H1 (cell line): Measurements from ENCODE around the gene MAP3K13. TPM values are rescaled to one million over a fixed set of nuclear protein-coding genes. Genes with fewer than 3 reads are reported as not detected.

Experiments
- BCL11A ChIP-seq, 2 experiments: IDR thresholded peaks; one replicate each; pipeline ENCODE4 v1.6.1; 2011; ENCODE audit warnings: low read depth in 2 of 2, low read length in 2 of 2, mild to moderate bottlenecking in 2 of 2
- BRCA1 ChIP-seq: IDR thresholded peaks from 2 replicates; pipeline ENCODE4 v1.6.1; 2012; ENCODE audit warnings: low read depth, low read length, improper control_type of control experiment
- RBBP5 ChIP-seq: IDR thresholded peaks from 2 replicates; pipeline ENCODE4 v1.7.1; 2012; ENCODE audit warnings: low read depth, mild to moderate bottlenecking, inconsistent platforms, low read length, moderate library complexity, borderline replicate concordance
- SIX5 ChIP-seq: IDR thresholded peaks from 2 replicates; pipeline ENCODE4 v1.6.1; 2011; ENCODE audit warnings: mild to moderate bottlenecking, low read depth, low read length
- TEAD4 ChIP-seq: IDR thresholded peaks from 2 replicates; pipeline ENCODE4 v1.6.1; 2012; ENCODE audit warnings: low read depth, low read length, inconsistent platforms, mixed read lengths
- polyA plus RNA-seq, 7 experiments: library from polyadenylated mRNA; depleted of rRNA in 3 of 7; stranded (reverse) in 5 of 7; unstranded in 2 of 7; fragments of >200 nt in 5 of 7; fragments of 200-250 nt in 2 of 7; gene quantifications; 1 replicate in 5 of 7; 2 replicates in 1 of 7; 4 replicates in 1 of 7; pipeline versions ENCODE4 v1.2.1 to v1.2.3, GENCODE V29; 2011 to 2013; ENCODE audit warnings: missing spikeins in 2 of 7, mixed read lengths in 2 of 7
- total RNA-seq: library from RNA; stranded (reverse); fragmentation: NEBNext Ultra II Directional; extraction: Animal tissue kit (Norgen Biotek cat#: 25700); gene quantifications from 2 replicates; pipeline ENCODE4 v1.2.1, GENCODE V29; 2021
- TF ChIP-seq, protein P1 (sequence below): fragments of 300-600 bp; sonication (generic); IDR thresholded peaks from 2 replicates; pipeline ENCODE4 v1.7.1; 2012; ENCODE audit warnings: low read length, moderate library complexity, mild to moderate bottlenecking, inconsistent platforms; ENCODE audit not compliant: insufficient replicate concordance
- TF ChIP-seq, protein P2 (sequence below): IDR thresholded peaks from 2 replicates; pipeline ENCODE4 v1.6.1; 2011; ENCODE audit warnings: low read length, improper control_type of control experiment

The MAP3K13 gene
- total and polyA plus RNA-seq, 2 of the 8 experiments (the other 6 are each of a cell fraction or from before 2014, with no cell fraction given), result 6.8 to 17.9 TPM

DNA sequence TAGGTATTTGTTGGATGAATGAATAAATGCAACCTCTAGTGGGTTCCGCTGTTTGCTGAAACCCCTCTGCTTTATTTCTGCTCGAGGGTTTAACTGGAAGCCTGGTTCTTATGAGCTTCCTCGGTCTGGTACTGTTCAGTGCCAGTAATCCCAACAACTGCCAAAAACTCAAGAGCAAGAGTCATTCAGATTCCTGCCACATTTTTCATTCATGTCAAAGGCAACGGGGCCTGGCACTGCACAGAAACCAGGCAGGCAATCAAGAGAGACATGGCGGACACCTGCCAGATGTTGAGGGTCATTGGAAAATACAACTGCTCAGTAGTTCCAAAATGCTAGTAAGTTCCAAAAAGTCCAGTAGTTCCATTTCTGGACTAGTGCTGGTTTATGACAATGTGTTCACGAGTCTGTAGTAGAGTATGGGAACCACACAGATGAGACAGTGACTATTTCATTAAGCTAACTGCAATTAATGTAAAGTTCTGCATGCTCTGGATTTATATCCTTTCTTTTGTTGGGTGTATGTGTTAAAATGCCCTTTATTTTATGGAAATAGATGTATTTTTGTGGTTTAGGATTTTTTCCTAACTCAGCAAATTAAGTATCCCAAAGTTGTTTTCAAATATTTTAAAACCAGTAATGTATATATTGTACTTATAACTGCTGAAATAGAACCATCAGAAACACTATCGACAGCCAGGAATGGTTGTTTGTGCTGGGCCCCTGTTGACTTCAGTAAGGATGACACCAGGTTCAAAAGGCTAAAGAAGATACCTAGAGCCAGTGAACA, 158.6 kb downstream of the MAP3K13 start (continued):
- TF ChIP-seq, protein P1, sequence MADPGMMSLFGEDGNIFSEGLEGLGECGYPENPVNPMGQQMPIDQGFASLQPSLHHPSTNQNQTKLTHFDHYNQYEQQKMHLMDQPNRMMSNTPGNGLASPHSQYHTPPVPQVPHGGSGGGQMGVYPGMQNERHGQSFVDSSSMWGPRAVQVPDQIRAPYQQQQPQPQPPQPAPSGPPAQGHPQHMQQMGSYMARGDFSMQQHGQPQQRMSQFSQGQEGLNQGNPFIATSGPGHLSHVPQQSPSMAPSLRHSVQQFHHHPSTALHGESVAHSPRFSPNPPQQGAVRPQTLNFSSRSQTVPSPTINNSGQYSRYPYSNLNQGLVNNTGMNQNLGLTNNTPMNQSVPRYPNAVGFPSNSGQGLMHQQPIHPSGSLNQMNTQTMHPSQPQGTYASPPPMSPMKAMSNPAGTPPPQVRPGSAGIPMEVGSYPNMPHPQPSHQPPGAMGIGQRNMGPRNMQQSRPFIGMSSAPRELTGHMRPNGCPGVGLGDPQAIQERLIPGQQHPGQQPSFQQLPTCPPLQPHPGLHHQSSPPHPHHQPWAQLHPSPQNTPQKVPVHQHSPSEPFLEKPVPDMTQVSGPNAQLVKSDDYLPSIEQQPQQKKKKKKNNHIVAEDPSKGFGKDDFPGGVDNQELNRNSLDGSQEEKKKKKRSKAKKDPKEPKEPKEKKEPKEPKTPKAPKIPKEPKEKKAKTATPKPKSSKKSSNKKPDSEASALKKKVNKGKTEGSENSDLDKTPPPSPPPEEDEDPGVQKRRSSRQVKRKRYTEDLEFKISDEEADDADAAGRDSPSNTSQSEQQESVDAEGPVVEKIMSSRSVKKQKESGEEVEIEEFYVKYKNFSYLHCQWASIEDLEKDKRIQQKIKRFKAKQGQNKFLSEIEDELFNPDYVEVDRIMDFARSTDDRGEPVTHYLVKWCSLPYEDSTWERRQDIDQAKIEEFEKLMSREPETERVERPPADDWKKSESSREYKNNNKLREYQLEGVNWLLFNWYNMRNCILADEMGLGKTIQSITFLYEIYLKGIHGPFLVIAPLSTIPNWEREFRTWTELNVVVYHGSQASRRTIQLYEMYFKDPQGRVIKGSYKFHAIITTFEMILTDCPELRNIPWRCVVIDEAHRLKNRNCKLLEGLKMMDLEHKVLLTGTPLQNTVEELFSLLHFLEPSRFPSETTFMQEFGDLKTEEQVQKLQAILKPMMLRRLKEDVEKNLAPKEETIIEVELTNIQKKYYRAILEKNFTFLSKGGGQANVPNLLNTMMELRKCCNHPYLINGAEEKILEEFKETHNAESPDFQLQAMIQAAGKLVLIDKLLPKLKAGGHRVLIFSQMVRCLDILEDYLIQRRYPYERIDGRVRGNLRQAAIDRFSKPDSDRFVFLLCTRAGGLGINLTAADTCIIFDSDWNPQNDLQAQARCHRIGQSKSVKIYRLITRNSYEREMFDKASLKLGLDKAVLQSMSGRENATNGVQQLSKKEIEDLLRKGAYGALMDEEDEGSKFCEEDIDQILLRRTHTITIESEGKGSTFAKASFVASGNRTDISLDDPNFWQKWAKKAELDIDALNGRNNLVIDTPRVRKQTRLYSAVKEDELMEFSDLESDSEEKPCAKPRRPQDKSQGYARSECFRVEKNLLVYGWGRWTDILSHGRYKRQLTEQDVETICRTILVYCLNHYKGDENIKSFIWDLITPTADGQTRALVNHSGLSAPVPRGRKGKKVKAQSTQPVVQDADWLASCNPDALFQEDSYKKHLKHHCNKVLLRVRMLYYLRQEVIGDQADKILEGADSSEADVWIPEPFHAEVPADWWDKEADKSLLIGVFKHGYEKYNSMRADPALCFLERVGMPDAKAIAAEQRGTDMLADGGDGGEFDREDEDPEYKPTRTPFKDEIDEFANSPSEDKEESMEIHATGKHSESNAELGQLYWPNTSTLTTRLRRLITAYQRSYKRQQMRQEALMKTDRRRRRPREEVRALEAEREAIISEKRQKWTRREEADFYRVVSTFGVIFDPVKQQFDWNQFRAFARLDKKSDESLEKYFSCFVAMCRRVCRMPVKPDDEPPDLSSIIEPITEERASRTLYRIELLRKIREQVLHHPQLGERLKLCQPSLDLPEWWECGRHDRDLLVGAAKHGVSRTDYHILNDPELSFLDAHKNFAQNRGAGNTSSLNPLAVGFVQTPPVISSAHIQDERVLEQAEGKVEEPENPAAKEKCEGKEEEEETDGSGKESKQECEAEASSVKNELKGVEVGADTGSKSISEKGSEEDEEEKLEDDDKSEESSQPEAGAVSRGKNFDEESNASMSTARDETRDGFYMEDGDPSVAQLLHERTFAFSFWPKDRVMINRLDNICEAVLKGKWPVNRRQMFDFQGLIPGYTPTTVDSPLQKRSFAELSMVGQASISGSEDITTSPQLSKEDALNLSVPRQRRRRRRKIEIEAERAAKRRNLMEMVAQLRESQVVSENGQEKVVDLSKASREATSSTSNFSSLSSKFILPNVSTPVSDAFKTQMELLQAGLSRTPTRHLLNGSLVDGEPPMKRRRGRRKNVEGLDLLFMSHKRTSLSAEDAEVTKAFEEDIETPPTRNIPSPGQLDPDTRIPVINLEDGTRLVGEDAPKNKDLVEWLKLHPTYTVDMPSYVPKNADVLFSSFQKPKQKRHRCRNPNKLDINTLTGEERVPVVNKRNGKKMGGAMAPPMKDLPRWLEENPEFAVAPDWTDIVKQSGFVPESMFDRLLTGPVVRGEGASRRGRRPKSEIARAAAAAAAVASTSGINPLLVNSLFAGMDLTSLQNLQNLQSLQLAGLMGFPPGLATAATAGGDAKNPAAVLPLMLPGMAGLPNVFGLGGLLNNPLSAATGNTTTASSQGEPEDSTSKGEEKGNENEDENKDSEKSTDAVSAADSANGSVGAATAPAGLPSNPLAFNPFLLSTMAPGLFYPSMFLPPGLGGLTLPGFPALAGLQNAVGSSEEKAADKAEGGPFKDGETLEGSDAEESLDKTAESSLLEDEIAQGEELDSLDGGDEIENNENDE, result no peak
- TF ChIP-seq, protein P2, sequence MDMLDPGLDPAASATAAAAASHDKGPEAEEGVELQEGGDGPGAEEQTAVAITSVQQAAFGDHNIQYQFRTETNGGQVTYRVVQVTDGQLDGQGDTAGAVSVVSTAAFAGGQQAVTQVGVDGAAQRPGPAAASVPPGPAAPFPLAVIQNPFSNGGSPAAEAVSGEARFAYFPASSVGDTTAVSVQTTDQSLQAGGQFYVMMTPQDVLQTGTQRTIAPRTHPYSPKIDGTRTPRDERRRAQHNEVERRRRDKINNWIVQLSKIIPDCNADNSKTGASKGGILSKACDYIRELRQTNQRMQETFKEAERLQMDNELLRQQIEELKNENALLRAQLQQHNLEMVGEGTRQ, result no peak
- TF ChIP-seq SIX5, result no peak
- no peak for TF ChIP-seq RBBP5
- TF ChIP-seq BRCA1, result no peak
- TF ChIP-seq BCL11A (IDR thresholded peaks at IDR 0.05; ENCODE audit: low read depth in 2 of 2, low read length in 2 of 2), result no peak
- no peak for TF ChIP-seq TEAD4
